Astrocyte of the spinal cord (primary cell): ENCODE results near the gene ITPKA.

ENCODE experiments used
- DNase-seq: peaks from one replicate; pipeline ENCODE4 v3.0.0; 2011; ENCODE audit warnings: low read depth, low spot score
- H3K4me3 ChIP-seq: 2 replicates; pipeline ENCODE4 v1.5.1; 2011; ENCODE audit warnings: low read depth, mild to moderate bottlenecking, low read length, moderate library complexity
- in situ Hi-C: cut with HindIII; loops from 2 replicates; pipeline ENCODE4 v1.10.0; 2017; ENCODE audit warnings: low sequenced_read_pairs
- TF ChIP-seq, protein P1 (sequence below): IDR thresholded peaks from 2 replicates; pipeline ENCODE4 v1.5.1; 2012; ENCODE audit warnings: low read depth, mild to moderate bottlenecking, low read length, inconsistent platforms

Gene ITPKA

DNA sequence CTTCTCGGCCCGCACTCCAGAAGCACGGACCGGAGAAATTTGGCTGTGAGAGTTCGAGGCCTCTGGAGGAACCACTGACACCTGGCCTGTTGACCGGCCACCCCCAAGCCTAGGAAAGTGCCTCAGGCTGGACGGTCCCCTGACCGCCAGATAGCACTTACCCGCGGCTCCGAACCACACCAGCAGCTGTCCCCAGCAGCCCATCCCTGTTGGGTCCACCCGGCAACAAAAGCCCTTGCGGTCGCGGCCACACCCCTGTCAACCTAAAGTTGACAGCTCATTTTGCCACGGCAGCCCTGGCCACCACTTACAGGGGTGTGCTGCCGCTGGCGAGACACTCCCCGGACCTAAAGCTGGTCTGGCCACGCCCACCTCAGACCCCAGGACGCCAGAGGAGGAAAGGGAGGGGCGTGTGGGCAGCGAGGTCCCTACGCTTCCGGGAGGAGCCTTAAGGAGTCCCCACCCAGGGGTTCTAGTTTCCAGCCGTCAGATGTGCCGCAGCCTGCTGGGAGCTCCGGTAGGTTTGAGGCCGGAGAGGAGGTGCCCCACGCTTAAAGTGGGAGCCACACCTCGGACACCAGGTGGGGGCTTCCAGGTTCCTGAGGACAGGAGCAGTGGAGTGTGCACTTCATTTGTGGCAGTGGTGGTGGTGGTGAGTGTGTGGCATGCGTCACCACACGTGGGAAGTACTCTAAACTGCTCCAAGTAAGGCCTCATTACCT is 20.0 kb downstream of the ITPKA start, which contains the start of gene LTK:
Gene LTK (minus strand): TSS at position 322 of the 722 bp plus-strand sequence. CDS start 118 bp downstream, at position 204.
- peak within 1 kb of the TSS; percentile 30 for H3K4me3 ChIP-seq
- TF ChIP-seq, protein P1, sequence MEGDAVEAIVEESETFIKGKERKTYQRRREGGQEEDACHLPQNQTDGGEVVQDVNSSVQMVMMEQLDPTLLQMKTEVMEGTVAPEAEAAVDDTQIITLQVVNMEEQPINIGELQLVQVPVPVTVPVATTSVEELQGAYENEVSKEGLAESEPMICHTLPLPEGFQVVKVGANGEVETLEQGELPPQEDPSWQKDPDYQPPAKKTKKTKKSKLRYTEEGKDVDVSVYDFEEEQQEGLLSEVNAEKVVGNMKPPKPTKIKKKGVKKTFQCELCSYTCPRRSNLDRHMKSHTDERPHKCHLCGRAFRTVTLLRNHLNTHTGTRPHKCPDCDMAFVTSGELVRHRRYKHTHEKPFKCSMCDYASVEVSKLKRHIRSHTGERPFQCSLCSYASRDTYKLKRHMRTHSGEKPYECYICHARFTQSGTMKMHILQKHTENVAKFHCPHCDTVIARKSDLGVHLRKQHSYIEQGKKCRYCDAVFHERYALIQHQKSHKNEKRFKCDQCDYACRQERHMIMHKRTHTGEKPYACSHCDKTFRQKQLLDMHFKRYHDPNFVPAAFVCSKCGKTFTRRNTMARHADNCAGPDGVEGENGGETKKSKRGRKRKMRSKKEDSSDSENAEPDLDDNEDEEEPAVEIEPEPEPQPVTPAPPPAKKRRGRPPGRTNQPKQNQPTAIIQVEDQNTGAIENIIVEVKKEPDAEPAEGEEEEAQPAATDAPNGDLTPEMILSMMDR = no peak
- no peak for DNase-seq
- in situ Hi-C loops = no loop called here

- DNase-seq = no peak
- TF ChIP-seq, protein P1 = no peak
- in situ Hi-C loops = no loop called here
- no peak overlapping the region for H3K4me3 ChIP-seq
Observed at GRCh38 chr15:41517895-41518449, 24.3 kb downstream of the ITPKA start.

- in situ Hi-C loops = no loop called here
- H3K4me3 ChIP-seq = no peak overlapping the region
- no peak for DNase-seq
- TF ChIP-seq, protein P1 = no peak
Observed at GRCh38 chr15:41520636-41521035, 27.0 kb downstream of the ITPKA start.

- no peak overlapping the region for H3K4me3 ChIP-seq
- no peak for DNase-seq
- TF ChIP-seq, protein P1 = no peak
- in situ Hi-C loops = no loop called here
Observed at GRCh38 chr15:41521614-41522013, 27.9 kb downstream of the ITPKA start.

- peak; percentile 15 for DNase-seq
- in situ Hi-C loops = no loop called here
- TF ChIP-seq, protein P1 = no peak
- H3K4me3 ChIP-seq = no peak overlapping the region
Observed at GRCh38 chr15:41523097-41523496, 29.4 kb downstream of the ITPKA start.

DNA sequence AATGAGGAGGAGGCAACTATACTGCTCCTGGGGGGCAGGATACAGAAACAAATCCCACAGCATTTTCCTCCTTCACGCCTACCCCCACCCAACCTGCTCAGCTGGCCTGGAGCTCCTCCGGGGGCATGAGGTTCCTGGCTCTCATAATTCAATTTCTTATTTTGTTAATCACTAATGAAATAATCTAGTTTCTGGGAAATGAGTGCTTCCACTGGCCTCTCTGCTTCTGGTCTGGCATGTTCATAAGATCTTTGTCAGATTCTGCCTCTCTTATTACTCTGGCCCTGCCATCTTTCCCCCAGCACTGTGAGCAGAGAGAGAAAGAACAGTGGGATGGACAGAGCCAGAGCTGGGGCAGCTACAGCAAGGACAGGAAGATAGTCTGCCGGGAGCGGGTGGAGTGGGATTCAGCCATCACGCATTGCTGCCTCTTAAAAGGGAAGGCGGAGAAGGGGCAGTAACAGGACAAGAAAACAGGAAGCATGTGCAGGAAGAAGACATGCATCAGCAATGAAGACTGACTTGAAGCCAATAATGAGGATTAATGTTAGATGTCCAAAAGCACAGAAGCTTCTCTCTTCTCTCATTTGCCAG is 36.8 kb downstream of the ITPKA start:
- TF ChIP-seq, protein P1 = no peak
- no peak for DNase-seq
- in situ Hi-C loops = no loop called here
- H3K4me3 ChIP-seq = no peak overlapping the region
